AG04449 (cell line): Measurements from ENCODE around the gene GOLT1A.

Experiments
- CTCF ChIA-PET: fragments of 350-600 bp; formaldehyde crosslinking; extraction: SDS; loops from one replicate; lab custom pipeline; 2021; ENCODE audit warnings: antibody characterized with exemption; lab: Yijun Ruan, JAX
- POLR2A ChIA-PET: fragments of 400-600, 350-600 bp; formaldehyde crosslinking; extraction: SDS; loops from one replicate; lab custom pipeline; 2020; ENCODE audit warnings: antibody characterized with exemption, inconsistent platforms; lab: Yijun Ruan, JAX
- DNase-seq: peaks from one replicate; pipeline ENCODE4 v3.0.0-alpha.2; 2010; ENCODE audit warnings: low read depth, low spot score
- H3K4me3 ChIP-seq: 2 replicates; pipeline ENCODE4 v1.5.1; 2011; ENCODE audit warnings: low read depth, mild to moderate bottlenecking, control low read depth, low read length
- TF ChIP-seq, protein P1 (sequence below): IDR thresholded peaks from one replicate; pipeline ENCODE4 v1.5.1; 2011; ENCODE audit warnings: mild to moderate bottlenecking, moderate library complexity, low read length, control low read depth, inconsistent platforms; ENCODE audit not compliant: insufficient read depth; ENCODE audit errors: missing control alignments

GOLT1A gene

DNA sequence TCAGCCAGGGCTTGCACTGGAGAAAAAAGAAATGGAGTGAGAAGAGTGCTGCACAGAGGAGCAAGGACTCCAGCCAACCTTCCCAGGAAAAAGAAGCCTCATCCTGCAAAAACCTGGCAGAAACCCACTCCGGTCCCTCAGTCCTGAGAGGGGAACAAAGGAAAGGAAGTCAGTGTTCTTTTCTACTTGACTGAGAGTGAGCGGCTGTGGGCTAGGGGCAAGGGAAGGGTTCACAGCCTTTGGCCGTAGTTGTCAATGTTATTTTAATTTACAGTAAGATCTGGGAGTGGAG, 8.9 kb upstream of the GOLT1A start:
- ChIA-PET CTCF (interaction anchor here (0.6 to 1.5 kb wide), 3 partner anchors 14 to 141 kb away, joined by 3 to 5 read pairs (median 3); no protein-coding TSS in a partner anchor), POLR2A (no interaction called here)
- no peak overlapping the region for H3K4me3 ChIP-seq
- TF ChIP-seq, protein P1, sequence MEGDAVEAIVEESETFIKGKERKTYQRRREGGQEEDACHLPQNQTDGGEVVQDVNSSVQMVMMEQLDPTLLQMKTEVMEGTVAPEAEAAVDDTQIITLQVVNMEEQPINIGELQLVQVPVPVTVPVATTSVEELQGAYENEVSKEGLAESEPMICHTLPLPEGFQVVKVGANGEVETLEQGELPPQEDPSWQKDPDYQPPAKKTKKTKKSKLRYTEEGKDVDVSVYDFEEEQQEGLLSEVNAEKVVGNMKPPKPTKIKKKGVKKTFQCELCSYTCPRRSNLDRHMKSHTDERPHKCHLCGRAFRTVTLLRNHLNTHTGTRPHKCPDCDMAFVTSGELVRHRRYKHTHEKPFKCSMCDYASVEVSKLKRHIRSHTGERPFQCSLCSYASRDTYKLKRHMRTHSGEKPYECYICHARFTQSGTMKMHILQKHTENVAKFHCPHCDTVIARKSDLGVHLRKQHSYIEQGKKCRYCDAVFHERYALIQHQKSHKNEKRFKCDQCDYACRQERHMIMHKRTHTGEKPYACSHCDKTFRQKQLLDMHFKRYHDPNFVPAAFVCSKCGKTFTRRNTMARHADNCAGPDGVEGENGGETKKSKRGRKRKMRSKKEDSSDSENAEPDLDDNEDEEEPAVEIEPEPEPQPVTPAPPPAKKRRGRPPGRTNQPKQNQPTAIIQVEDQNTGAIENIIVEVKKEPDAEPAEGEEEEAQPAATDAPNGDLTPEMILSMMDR: no peak
- DNase-seq: no peak

DNA sequence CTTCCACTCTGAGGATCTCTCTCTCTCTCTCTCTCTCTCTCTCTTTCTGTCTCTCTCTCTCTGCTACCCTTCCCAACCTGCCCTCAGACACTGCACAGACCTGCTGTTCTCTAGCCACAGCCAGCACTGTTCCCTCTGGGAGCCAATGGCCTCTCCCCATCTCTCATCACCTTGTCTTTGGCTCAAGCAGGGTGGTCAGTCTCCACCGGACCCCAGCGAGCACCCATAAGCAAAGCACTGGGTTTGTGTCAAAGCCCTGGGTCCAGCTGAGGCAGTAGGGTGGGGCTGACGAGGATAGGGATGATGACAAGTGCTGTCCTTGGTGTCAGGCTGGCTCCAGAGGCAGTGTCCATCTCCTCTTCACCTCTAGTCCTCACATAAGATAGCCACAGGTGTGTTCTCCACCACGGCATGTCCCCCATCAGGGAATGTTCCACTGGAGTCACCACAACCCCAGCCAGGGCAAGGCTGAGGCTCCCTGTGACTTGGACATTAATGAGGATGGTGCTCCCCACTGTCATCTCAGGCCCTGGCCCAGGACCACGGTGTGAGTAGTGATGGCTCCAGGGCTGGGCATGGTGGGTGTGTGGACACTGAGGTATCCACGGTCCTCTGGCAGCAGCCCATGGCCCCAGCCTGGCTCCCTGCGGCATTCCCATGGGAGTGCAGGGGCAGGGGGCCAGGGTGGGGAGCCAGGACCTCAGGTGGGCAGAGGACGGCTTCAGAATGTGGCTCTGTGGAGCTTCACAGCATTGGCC, 8.4 kb upstream of the GOLT1A start:
- TF ChIP-seq, protein P1: no peak
- no peak for DNase-seq
- CTCF ChIA-PET: interaction anchor here (1.3 to 1.5 kb wide), 2 partner anchors 13 to 15 kb away, joined by 3 to 5 read pairs; no protein-coding TSS in a partner anchor
- POLR2A ChIA-PET: no interaction called here
- H3K4me3 ChIP-seq: no peak overlapping the region

DNA sequence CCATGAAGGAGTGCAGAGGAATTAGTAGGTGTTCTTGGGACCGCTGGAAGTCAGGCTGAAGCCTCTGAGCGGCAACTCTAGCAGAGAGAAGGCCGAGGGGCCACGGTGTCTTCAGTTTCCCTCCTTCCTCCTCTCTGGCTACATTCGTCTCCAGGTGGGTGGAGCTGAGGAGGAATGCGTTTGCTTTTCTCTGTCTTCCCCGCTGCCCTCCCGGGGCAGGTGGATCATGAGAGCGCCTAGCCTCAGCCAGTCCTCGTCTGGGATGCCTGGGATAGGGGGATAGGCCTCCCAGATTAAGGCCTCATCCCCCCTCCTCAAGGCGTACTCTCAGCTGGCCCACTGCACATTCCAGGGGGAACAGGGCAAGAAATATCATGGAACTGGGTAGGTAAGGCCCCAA, 7.5 kb upstream of the GOLT1A start:
- no peak for DNase-seq
- POLR2A ChIA-PET: no interaction called here
- TF ChIP-seq, protein P1: no peak
- H3K4me3 ChIP-seq: no peak overlapping the region
- CTCF ChIA-PET: interaction anchor here (1.0 kb wide), 1 partner anchor 14 kb away, joined by 3 read pairs; no protein-coding TSS in a partner anchor

DNA sequence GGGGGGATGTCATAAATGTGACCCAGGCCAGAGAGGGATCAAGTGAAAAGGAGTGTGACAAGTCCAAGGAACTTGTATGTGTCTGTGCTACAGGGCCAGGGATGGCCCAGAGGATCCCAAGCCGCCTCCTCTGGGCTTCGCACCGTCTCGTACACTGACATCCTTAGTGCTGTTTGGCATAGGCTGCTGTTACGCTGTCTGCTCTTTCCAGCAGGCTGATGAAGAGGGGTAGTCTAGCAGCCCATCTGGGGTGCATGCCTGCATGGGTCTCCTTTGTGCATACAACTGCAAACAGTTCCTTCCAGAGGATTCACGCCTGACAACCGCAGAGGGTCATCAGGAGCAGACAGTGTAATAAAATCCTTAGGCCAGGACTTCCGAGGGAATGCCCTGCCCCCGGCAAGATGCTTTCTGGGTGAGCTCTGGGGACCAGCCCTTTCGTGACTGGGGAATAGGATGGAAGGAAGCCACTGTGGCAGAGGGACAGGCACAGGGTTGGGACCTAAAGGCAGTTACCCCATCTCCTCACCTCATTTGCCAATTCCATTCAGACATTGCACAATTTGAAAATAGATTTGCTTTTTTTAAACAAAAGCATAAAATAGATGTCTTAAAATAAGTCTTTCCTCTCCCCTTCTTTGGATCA, 6.3 kb upstream of the GOLT1A start:
- no peak for DNase-seq
- CTCF ChIA-PET: interaction anchor here (0.9 to 8.1 kb wide), 6 partner anchors 13 to 141 kb away, joined by 3 to 319 read pairs (median 24); partner anchors contain the start of gene PLEKHA6
- POLR2A ChIA-PET: no interaction called here

DNA sequence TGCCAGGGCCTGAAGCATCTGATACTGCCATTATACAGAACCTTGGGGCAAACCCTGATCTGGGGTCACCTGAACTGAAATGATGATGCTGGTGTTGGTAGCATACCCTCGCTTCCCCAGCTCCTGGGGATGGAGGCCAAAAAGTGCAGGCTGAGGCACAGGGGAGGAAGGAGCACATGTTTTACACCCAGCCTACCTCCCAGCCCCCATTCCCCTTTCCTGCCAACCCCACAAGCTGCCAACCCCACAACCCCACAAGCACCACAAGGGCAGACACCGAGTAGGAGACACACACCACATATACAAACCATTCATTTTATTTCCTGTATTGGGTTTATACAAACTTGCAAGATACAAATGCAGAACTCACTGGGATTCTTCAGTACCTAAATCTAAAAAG, 4.8 kb upstream of the GOLT1A start:
- TF ChIP-seq, protein P1: no peak
- no peak for DNase-seq
- ChIA-PET CTCF (interaction anchor here (2.2 to 8.1 kb wide), 5 partner anchors 10 to 143 kb away, joined by 7 to 319 read pairs (median 40); partner anchors contain the start of gene PLEKHA6), POLR2A (no interaction called here)
- H3K4me3 ChIP-seq: no peak overlapping the region

More for the DNA sequence above, 6.3 kb upstream of the GOLT1A start:
- TF ChIP-seq, protein P1: no peak
- H3K4me3 ChIP-seq: no peak overlapping the region

DNA sequence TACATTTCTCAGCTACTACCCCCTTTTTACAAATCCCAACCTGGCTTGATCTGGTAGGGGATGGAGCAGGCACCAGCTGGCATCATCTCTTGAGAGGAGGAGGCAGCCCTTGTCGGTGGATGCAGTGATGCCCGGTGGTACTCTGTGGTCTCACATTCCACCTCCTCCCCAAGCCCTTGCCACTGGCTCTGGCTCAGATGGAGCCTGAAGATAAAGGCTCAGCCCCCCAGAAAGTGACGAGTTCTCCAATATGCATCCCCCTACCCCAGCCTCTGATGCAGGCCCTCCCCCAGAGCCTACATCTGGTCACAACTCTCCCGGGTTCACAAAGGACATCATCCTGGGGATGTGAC, 3.8 kb upstream of the GOLT1A start:
- no peak overlapping the region for H3K4me3 ChIP-seq
- TF ChIP-seq, protein P1: no peak
- no peak for DNase-seq
- ChIA-PET POLR2A (no interaction called here), CTCF (interaction anchor here (1.4 to 8.1 kb wide), 7 partner anchors 11 to 589 kb away, joined by 3 to 319 read pairs (median 40); partner anchors contain the start of gene PLEKHA6)
